Muscle of arm (tissue), 12 donors: ENCODE data around the gene ZNF536. TPM values are rescaled to one million over a fixed set of nuclear protein-coding genes. Genes with fewer than 3 reads are reported as not detected.
"Not testable (repeated sequence)": the region's sequence is repeated elsewhere in the genome, so short reads cannot be mapped to it uniquely, and the experiment has no call there.

Experiments used
- DNase-seq: peaks from one replicate; pipeline ENCODE4 v3.0.0-alpha.2; 2013
- polyA plus RNA-seq, 12 donors: library from polyadenylated mRNA; unstranded; fragments of 120-200 nt; gene quantifications; one replicate each; pipeline ENCODE4 v1.2.1, GENCODE V29; 2013; ENCODE audit not compliant: insufficient read length in 12 of 12

Gene ZNF536
- polyA plus RNA-seq, 12 donors: 2.1 to 9.3 (median 2.9) TPM; not detected in 1

DNA sequence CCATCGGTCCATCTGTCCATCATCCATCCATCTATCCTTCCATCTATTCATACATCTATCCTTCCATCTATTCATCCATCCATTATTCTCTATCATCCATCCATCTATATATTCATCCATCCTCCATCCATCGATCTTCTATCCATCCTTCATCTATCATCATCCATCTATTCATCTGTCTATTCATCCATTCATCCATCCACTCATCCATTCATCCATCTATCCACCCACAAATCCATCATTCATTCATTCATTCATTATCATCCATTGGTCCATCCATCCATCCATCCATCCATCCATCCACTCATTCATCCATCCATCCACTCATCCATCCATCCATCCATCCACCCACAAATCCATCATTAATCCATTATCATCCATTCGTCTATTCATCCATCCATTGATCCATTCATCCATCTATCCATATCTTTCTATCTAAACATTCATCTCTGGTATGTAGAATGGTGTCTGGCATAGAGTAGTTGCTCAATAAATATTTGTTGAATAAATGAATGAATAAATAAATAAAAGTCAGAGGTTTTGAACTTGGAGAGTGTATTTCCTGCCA, 36.6 kb downstream of the ZNF536 start:
- no peak for DNase-seq

DNA sequence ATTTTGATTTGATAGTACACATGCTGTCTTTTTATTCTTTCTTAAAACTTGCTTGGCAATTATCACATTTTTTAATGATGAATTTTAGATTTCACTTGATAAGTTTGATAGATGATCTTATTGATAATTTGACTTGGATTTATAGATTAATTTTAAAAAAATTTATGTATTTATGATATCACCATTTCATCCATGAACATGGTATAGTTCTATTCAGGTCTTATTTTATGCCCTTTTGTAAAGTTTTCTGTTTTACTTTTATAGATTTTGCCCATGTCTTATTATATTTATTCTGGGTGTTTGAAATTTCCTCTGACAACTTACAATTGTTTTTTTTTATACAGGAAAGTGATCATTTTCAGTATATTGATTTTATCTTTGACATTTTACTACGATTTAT, 39.5 kb downstream of the ZNF536 start:
- DNase-seq: no peak

DNA sequence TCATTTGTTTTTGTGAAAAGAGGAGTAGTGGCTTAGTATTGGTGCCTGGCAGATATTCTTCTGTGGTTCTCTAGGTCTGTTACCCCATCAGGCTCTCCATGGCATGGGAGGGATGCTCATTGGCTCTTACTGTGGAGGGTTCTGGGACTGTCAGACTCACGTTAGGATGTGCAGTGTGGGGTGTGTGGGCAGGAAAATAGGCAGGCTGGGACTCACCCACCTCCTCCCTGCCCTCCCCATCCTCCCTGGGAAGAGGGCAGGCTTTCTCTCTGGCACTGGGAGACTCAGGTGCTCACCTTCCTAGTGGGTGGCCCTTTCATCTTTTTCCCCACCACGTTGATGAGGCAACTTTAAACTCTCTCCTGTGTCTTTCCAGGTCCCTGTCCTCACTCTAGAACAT, 44.2 kb downstream of the ZNF536 start:
- no peak for DNase-seq

DNA sequence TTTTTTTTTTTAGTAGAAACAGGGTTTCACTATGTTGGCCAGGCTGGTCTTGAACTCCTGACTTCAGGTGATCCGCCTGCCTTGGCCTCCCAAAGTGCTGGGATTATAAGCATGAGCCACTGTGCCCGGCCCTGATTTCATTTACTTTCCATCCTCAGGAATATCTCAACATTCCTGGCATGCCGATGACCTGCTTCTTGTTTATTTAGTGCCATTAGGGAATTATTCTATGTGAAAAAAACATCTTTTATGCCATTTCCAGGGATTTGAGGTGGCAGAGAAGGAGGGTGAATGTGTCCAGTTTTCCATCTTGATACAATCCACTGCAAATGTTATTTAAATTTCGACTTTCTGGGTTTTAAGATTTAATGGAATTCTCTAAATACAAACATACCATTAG, 45.0 kb downstream of the ZNF536 start:
- DNase-seq: not testable (repeated sequence)

DNA sequence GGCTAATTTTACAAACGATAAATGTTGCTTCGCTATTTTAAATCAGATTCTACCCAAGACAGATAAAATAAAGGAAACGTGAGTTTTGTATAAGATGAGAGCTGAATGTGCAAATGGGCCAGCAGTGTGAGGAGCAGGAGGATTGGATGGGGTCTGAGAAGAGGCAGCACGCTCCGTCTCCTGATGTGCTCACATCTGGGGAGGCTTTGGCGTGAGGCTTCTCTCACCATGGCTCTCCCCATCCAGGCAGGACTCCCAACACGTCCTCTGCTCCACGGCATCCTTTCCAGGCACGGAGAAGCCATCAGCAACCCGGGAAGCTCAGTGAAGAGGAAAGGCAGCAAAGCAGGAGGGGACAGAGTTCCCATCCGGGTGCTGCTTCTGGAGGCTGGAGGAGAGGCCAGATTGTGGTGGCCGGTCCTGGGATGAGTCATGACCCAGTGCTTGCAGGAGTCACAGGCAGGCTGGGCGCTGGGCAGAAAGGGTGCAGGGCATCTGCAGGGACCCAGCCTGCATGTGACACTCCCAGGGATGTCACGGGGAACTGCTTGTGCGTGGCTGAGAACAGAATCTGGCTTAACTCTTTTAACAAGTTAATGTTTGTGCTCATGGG, 47.5 kb downstream of the ZNF536 start:
- DNase-seq: no peak

DNA sequence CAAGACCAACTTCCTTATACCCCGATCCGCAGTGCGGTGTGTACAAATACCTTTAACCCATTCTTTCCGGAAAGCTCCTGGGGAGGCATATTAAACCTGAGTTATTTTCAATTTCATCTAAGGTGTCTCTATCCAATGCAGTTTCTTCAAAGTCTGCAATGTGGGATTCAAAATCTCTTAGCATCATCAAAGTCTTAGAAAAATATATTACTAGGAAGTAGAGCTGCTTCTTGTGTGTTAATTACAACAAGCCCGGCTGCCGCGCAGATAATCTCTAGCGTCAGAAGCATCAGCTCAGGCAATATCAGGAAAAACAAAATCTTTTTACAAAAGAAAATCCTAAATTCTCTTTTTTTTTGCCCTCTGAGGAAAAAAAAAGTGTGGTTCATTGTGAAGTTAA, 48.1 kb downstream of the ZNF536 start:
- DNase-seq: no peak

DNA sequence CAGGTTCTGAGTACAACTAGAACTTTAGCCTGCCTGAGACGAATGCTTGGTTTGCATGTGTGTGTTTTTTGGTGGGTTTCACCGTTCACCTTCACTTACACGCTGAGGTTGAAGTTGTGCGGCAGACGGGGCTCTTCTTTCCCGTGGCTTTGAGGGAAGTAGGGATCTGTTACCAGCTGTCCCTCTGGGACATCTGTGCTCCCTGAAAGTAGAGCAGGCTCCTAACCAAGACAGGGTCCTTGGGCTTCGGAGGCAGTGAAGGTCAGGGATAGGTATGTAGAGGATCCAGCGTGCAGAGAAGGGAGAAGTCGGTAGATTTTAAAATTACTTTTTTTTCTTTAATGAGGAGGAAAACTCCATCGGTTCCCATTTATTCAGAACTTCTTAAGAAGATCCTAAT, 48.7 kb downstream of the ZNF536 start:
- no peak for DNase-seq

DNA sequence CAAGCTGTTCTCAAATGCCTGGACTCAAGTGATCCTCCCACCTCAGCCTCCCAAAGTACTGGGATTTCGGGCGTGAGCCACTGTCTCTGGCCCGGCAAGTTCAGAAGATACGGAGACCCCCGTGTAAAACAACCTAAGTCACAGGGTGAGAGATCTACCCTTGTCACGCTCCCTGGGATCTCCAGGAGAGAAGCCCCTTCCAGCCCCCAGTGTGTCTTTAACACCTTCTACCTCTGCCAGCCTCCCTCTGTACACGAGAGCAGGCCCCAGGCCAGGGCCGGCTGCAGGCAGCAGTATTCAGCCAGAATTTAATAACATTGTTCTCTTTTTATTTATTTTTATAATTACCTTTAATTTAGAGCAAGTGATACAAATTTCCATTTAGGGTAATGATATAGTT, 49.4 kb downstream of the ZNF536 start:
- no peak for DNase-seq

DNA sequence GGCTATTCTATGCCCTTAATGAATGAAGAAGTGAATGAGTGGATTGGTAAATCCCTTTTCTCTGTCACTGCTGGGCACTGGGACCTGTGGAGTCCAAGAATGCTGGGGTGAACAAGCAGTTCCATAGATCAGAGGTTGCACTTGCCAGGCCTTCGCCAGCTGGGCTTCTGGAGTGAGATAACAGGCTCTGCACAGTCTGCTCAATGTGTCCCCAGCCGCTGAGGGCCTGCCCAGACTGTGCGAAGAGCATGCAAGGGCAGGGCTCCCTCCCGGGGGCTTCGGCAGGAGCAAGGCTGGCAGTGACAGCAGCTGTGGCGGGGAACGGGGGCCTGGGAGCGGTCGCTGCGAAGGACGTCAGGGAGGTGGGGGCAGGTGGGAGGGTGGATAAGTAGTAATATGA, 51.3 kb downstream of the ZNF536 start:
- no peak for DNase-seq

DNA sequence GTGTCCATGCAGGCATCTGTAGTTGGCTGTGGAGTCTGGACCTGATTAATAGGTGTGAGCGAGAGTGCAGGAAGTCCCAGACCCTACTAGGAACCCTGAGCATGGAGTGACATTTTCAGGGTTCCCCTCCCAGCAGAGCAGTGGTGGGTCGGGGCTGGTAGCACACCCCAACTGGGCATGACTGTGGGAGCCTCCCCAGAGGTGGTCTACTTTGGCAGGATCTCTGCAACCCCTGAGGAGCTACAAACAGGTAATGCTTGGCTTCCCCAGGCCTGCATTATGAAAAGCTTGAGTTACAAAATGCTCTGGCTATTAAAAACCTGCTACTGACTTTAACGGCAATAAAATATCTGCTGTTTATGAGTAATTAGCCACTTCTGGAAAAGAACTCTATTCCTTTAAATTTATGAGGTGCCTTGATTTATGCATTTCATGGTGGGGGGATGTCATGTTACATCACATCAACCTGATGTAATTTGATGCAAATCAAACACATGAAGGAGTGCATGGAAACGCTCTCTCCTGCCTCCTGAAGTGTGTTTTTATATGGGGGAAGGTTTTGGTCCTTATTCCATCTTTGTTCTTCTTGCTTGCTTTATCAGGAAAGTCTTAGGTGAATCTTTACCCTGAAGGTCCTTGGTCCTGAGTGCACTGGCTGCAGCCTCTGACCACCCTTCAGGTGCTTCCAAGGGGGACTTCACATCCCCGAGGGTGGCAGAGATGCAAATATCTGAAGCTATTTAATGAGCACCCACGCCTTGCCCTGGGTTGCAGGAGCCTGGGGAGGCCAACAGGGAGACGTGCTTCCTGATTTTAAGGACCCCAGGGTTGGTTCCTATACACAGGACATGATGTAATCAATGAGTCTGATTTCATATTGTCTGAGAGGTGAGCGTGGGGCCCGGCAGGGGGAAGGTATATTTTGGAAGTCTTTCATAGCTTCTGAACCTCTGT, 54.0 kb downstream of the ZNF536 start:
- DNase-seq: no peak

DNA sequence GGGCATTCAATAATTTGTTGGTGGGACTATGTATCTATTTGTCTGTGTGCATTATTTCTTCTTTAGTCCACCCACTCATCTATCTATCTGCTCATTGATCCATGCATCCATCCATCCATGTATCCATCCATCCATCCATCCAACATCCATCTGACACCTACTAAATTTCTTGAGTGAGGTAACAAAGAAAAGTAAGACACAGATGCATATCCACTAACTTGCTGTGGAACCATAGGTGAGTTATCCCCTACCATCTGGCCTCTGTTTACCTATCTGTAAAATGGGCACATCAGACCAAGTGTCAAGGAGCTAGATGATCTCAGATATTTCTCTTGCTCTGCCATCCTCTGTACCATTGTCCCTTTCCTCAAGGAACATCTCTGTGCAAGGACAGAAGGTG, 54.7 kb downstream of the ZNF536 start:
- no peak for DNase-seq

DNA sequence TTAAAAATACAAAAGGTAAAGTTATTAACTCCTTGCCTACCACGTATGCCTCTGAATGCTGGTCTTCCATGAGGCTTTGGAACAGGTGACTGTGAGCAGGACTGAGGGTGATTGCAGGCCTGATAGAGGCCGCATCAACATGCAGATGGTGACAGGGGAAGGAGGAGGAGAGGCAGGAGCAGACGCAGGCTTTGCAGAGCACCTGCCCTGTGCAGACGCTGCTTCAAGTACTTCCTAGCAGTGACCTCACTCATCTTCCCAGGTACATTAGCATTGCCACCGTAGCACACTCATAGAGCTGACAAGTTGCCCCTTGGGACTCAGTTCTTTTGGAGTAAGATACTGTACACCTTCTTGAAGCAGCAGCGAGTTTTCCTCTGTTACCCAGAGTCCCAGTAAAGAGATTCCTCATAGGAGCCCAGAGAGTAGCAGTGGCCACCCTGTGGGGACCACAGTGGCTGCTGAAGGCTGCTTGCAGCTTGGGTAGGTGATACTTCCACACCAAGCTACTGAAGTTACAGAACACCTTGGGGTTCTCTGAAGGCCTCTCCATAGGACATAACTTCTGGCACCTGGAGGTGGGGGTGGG, 56.0 kb downstream of the ZNF536 start:
- DNase-seq: no peak

DNA sequence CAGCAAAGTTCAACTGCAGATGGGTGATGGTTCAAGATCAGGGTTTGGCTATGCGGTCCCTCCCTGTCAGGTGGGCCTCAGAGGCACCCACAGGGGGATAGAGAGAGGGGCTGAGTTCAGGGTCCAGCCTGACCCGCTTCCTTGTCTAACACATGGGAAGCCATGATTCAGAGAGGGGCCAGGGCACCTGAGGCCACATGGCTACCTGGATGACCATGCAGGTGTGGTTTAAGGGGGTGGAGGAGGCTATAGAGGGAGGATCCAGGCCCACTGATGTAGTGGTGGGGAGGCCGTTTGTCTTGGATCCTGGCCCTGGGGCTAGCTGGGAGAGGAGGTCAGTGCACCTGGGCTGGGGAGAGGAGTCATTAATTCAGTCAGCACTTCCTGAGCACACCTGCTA, 56.7 kb downstream of the ZNF536 start:
- DNase-seq: no peak

DNA sequence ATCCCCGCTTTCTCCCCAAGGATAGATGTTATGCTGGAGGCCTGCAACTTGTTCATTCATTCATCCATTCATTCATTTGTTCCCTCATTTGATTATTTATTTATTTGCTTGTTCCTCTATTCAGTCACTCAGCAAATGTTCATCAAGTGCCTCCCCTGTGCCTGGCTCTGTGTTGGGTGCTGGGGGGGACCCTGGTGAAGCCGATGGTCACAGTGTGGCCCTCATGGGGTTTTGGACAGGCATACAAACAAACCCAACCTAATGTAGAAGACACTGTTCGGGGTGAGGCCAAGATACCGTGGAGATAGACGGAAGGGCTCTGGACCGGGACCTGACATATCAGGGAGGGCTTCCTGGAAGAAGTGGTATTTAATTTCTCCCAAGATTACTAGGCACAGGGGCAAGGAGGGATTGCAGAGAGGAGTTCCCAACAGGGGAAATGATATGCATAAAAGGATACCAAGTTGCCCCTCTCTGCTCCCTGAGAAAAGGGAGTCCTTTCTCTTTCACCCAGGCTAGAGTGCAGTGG, 58.1 kb downstream of the ZNF536 start:
- no peak for DNase-seq

DNA sequence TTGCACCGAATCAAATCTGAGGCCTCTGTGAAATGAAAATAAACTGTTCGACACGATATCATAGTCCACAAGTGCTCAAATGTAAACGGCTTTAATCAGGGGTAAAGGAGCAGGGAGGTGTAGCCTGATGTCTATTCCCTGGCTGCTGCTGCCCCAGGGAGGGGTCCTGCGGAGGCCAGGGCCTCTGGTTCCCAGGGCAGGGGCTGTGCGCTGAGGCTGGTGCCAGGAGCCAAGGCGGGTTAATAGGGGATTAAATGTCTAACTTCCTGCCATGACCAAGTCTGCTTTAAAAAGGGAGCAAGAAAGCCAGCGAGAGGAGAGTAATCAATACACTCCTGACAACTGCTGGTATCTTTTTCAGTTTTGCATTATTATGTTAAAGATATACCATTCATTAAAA, 59.4 kb downstream of the ZNF536 start:
- DNase-seq: no peak

DNA sequence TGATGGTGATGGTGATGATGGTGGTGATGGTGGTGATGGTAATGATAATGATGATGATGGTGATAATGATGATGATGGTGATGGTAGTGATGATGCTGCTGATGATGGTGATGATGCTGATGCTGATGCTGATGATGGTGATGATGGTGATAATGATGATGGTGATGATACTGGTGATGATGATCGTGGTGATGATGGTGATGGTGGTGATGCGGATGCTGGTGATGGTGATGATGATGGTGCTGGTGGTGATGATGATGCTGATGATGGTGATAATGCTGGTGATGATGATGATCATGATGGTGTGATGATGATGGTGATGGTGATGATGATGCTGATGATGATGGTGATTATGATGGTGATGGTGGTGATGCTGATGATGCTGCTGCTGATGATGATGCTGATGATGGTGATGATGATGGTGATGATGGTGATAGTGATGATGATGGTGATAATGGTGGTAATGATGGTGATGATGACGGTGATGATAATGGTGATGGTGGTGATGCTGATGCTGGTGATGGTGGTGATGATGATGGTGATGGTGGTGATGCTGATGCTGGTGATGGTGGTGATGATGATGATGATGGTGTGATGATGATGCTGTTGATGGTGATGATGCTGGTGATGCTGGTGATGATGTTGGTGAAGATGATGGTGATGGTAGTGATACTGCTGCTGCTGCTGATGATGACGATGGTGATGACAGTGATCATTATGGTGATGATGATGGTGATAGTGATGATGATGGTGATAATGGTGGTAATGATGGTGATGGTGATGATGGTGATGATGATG, 62.8 kb downstream of the ZNF536 start:
- DNase-seq: no peak

DNA sequence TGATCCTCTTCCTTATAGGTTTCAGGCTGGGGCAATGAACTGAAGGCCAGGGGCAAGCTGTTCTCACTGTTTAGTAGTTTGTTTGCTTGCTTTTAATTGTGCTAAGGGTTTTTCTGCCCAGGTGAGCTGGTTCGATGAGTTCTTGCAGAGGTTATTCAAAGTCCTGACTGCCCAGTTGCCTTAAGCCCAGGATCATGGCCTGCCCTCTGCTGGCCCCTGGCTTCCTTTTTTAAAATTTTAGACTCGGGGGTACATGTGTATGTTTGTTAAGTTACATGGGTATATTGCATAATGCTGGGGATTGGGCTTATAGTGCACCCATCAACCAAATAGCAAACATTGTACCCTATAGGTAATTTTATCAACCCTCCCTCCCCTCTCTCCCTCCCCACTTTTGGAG, 65.7 kb downstream of the ZNF536 start:
- no peak for DNase-seq

DNA sequence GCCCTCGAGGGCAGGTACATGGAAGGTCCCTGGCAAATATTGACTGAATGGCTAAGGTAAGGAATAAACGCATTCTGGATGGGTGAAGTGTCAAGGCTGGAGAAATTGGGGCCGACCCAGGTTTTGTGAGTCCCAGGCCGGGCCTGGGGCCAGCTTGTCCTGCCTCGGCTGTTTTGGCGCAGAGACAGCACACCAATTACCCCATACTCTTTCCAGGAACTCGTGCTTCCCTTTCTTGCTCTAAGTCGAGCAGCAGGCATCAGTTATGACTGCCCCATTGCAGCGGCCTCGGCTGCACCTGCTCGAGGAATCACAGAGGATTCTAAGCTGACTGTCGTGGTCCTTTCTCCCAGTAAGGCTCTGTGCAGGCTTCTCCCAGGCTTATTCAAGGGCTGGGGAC, 67.1 kb downstream of the ZNF536 start:
- no peak for DNase-seq

DNA sequence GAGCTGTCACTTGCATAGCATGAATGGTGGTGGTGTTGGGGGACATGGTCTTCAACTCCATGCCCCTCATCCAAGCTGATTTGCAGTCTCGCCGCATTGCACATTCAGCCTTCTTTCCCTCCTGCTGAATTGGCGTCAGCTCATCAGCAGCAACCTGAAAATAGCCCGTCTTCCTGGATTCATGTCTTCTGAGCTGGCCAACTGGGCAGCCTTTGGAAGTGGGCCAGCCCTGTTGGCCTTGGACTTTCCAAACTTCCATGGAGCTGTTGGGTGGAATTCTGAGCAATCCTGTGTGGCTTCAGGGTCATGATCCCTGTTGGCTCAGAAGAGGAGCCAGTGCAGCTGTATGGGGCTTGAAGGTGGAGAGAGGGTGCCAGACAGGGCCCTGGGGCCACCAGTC, 68.8 kb downstream of the ZNF536 start:
- DNase-seq: no peak

DNA sequence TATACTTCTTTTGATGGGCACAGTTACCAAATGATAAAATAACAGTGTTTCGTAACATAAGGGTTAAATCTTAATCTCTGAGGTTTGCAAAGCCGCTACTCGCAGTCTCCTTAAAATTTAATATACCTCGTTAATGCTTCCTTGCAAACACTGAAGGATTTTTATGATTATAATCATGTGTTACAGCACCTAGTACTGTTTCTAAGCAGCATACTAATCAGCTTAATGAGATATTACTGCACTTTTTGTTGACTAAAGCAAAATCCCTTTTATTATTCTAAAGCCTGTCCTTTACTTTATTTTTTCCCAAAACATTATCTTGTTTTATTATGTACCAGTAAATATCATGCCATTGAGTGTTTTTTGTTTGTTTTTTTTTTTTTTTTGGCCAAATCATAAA, 70.5 kb downstream of the ZNF536 start:
- DNase-seq: no peak

DNA sequence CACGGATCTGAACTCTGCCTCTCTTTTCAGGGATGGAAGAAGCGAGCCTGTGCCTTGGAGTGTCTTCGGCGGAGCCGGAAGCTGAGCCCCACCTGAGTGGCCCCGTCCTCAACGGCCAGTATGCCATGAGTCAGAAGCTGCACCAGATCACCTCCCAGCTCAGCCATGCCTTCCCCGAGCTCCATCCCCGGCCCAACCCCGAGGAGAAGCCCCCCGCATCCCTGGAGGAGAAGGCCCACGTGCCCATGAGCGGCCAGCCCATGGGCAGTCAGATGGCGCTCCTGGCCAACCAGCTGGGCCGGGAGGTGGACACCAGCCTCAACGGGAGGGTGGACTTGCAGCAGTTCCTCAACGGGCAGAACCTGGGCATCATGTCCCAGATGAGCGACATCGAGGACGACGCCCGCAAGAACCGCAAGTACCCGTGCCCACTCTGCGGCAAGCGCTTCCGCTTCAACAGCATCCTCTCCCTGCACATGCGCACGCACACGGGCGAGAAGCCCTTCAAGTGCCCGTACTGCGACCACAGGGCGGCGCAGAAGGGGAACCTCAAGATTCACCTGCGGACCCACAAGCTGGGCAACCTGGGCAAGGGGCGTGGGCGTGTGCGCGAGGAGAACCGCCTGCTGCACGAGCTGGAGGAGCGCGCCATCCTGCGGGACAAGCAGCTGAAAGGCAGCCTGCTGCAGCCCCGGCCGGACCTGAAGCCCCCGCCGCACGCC, 71.5 kb downstream of the ZNF536 start:
- DNase-seq: no peak
